Breast epithelium (tissue), 3 donors: ENCODE data around the gene HCN4.

Experiments
- POLR2A ChIP-seq: fragments of 450-650 bp; IDR thresholded peaks from one replicate; pipeline ENCODE4 v1.6.1; 2016; ENCODE audit warnings: antibody characterized with exemption, mild to moderate bottlenecking, moderate library complexity
- TF ChIP-seq, protein P1 (sequence below), 3 donors: fragments of 450-650 bp; IDR thresholded peaks; one replicate each; pipeline ENCODE4 v1.5.1; 2016 to 2017; ENCODE audit warnings: antibody characterized with exemption in 3 of 3, mild to moderate bottlenecking in 3 of 3, moderate library complexity in 3 of 3

DNA sequence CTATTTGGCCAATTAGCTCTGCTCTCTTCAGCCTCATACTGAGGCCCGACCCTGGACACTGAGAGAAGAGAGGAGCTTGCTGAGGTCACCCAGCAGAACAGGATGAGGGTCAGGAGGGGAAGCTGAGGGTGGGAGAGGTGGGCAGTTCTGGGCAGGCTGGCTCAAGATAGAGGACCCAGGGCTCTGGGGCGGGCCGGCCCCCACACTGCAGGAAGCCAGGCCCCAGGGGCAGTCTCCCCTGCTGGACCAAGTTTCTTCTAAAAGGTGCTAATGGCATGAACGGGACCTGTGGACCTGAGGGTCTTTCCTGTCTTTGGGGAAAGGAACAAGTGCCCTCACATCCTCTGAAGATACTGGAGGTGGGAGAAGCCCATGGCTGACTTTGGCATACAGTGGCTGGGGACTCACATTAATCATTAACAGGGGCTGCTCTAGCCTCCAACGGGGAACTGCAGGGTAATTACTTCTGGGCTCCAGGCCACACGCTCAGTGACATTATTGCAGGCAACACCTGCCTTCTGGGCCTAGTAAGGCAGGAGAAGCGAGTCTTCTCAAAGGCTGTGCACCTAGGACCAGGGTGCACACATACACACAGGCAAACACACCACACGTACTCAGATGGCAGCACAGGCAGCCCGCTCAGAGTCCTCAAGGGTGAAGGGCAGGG is 10.6 kb downstream of the HCN4 start:
- TF ChIP-seq, protein P1, sequence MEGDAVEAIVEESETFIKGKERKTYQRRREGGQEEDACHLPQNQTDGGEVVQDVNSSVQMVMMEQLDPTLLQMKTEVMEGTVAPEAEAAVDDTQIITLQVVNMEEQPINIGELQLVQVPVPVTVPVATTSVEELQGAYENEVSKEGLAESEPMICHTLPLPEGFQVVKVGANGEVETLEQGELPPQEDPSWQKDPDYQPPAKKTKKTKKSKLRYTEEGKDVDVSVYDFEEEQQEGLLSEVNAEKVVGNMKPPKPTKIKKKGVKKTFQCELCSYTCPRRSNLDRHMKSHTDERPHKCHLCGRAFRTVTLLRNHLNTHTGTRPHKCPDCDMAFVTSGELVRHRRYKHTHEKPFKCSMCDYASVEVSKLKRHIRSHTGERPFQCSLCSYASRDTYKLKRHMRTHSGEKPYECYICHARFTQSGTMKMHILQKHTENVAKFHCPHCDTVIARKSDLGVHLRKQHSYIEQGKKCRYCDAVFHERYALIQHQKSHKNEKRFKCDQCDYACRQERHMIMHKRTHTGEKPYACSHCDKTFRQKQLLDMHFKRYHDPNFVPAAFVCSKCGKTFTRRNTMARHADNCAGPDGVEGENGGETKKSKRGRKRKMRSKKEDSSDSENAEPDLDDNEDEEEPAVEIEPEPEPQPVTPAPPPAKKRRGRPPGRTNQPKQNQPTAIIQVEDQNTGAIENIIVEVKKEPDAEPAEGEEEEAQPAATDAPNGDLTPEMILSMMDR (IDR thresholded peaks at IDR 0.05) = no peak
- no peak for TF ChIP-seq POLR2A
